Ovary (tissue), 9 donors: Measurements from ENCODE around the gene NEUROD6. TPM values are rescaled to one million over a fixed set of nuclear protein-coding genes. Genes with fewer than 3 reads are reported as not detected.

Experiments used
- DNase-seq, 5 donors: peaks; one replicate each; pipeline ENCODE4 v3.0.0-alpha.2; 2019 to 2020
- H3K27ac ChIP-seq, 2 donors: fragments of 200-600 bp; one replicate each; pipeline versions ENCODE4 v1.5.1 to v1.8.0; 2019 to 2022
- H3K27me3 ChIP-seq: fragments of 200-600 bp; one replicate; pipeline ENCODE4 v1.8.0; 2022
- H3K36me3 ChIP-seq: fragments of 200-600 bp; sonication (generic); one replicate; pipeline ENCODE4 v1.5.1; 2019
- H3K4me1 ChIP-seq: one replicate; pipeline ENCODE4 v1.8.1; 2013; ENCODE audit warnings: mild to moderate bottlenecking, moderate library complexity; ENCODE audit not compliant: insufficient read depth
- H3K4me3 ChIP-seq: fragments of 200-600 bp; sonication (generic); one replicate; pipeline ENCODE4 v1.5.1; 2017
- H3K9me3 ChIP-seq, 2 donors: fragments of 200-600 bp in 1 of 2; sonication (generic) in 1 of 2; one replicate each; pipeline versions ENCODE4 v1.5.1 to v1.8.1; 2013 to 2019; ENCODE audit warnings: mild to moderate bottlenecking in 1 of 2, moderate library complexity in 1 of 2
- EP300 ChIP-seq: sonication (generic); formaldehyde crosslinking; IDR thresholded peaks from one replicate; pipeline ENCODE4 v1.6.1; 2017; ENCODE audit warnings: antibody characterized with exemption
- POLR2A ChIP-seq: fragments of 450-650 bp; IDR thresholded peaks from one replicate; pipeline ENCODE4 v1.6.1; 2017; ENCODE audit warnings: antibody characterized with exemption, mild to moderate bottlenecking, moderate library complexity
- WGBS, 3 donors: extraction: QIAGEN DNeasy Blood & Tissue Kit in 1 of 3; methylation state at CpG; one replicate each; pipeline versions ENCODE4 v1.1.5 to v1.1.7; 2013 to 2017; 5-methylcytosine and 5-hydroxymethylcytosine counted together
- intact Hi-C, 4 donors: fragments of 100-400 bp; cut with DNase I; formaldehyde crosslinking; loops; one replicate each; pipeline versions ENCODE4 v1.11.0 to v1.15.1; 2022 to 2023
- polyA plus RNA-seq, 2 donors: library from polyadenylated mRNA; stranded (reverse); fragments of 200-250 nt in 1 of 2; fragments of 350-450 nt in 1 of 2; fragmentation: Illumina TruSeq in 1 of 2; extraction: RNeasy Lipid Tissue Mini Kit (QIAGEN cat#74804) in 1 of 2; gene quantifications; one replicate each; pipeline ENCODE4 v1.2.3, GENCODE V29; 2013 to 2014
- total RNA-seq, 7 donors: library from RNA; depleted of rRNA in 2 of 7; stranded (reverse); fragments of >200 nt in 2 of 7; fragmentation: NEBNext Ultra II Directional in 3 of 7; extraction: Animal tissue kit (Norgen Biotek cat#: 25700) in 3 of 7; gene quantifications; one replicate each; pipeline versions ENCODE4 v1.1.0 to v1.2.4, GENCODE V29; 2016 to 2023
- TF ChIP-seq, protein P1 (sequence below), 3 donors: fragments of 450-650 bp in 2 of 3; fragments of 200-600 bp in 1 of 3; IDR thresholded peaks; one replicate each; pipeline versions ENCODE4 v1.5.1 to v1.8.0; 2016 to 2022; ENCODE audit warnings: antibody characterized with exemption in 3 of 3, mild to moderate bottlenecking in 1 of 3
- donor health status: DM: no; HTN: no; CAD: no; lungs with moderate emphysema.
- donor health status: DM: no; HTN: no; CAD: no.
- donor health status: Bipolar disorder and iron deficiency.
- donor health status: DM: yes; HTN: yes; CAD: no.
- donor health status: DM: no; HTN: no; CAD: no.
- donor health status: DM: yes; HTN: yes; CAD: no.

NEUROD6 gene
- total and polyA plus RNA-seq, 9 donors, result not detected

DNA sequence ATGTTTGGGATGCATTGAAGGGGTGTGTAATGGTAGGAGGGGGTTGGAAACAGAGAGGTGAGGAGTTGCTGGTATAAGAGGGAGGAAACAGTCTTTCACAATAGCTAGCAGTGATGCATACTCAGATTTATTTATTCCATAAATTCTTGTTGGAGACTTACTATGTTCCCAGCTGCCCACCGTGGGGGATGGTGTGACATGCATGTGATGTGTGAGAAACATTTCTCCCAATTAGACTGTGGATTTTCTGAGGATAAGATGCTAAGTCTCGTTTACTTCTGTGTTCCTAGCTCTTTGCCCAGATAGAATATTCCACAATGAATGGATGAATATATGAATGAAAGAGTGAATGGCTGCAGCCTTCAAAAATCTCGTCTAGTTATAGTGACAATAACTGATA lies 23.0 kb upstream of the NEUROD6 start:
- Histone ChIP-seq H3K4me3 (no peak overlapping the region), H3K36me3 (no peaks in the 10 kb centered on the region), H3K4me1 (no peaks in the 10 kb centered on the region), H3K27ac (no peak overlapping the region), H3K27me3 (no peaks in the 10 kb centered on the region), H3K9me3 (no peaks in the 10 kb centered on the region)
- WGBS, 3 donors, result 33 to 46% (median 46%) methylated on average over 3 of the region's 3 CpGs
- intact Hi-C loops, result loop anchor here in 1 of 4 donors (2.0 kb wide), 1 partner anchor 191 kb away; no protein-coding TSS in a partner anchor
- TF ChIP-seq POLR2A, result no peak
- no peak for DNase-seq

DNA sequence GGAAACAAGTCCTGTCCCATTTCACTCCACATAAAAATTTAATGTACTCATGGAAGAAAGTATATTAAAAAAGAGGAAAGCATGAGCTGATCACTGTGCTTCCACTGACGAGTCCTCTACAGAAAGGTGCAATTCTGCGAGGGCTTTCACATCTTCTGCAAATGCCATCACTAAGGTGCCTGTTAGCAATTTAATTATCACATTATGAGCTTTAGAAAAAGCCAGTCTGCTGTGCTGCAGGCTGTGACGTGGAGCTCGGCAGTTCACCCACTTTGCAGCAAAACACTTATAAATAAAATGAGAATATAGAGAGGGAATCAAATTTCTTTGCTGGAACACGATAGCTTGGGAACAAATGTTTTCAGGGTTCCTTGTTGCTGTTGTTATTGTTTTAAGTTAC lies 22.5 kb upstream of the NEUROD6 start:
- H3K27ac ChIP-seq, result no peak overlapping the region
- intact Hi-C loops, result loop anchor here in 1 of 4 donors (2.0 kb wide), 1 partner anchor 190 kb away; no protein-coding TSS in a partner anchor
- H3K4me1 ChIP-seq, result no peaks in the 10 kb centered on the region
- no peaks in the 10 kb centered on the region for H3K36me3 ChIP-seq
- 20 to 32% (median 26%) methylated on average over 5 of the region's 5 CpGs for WGBS, 3 donors
- H3K4me3 ChIP-seq, result no peak overlapping the region
- no peak for TF ChIP-seq POLR2A
- TF ChIP-seq EP300, result no peak
- TF ChIP-seq, protein P1, sequence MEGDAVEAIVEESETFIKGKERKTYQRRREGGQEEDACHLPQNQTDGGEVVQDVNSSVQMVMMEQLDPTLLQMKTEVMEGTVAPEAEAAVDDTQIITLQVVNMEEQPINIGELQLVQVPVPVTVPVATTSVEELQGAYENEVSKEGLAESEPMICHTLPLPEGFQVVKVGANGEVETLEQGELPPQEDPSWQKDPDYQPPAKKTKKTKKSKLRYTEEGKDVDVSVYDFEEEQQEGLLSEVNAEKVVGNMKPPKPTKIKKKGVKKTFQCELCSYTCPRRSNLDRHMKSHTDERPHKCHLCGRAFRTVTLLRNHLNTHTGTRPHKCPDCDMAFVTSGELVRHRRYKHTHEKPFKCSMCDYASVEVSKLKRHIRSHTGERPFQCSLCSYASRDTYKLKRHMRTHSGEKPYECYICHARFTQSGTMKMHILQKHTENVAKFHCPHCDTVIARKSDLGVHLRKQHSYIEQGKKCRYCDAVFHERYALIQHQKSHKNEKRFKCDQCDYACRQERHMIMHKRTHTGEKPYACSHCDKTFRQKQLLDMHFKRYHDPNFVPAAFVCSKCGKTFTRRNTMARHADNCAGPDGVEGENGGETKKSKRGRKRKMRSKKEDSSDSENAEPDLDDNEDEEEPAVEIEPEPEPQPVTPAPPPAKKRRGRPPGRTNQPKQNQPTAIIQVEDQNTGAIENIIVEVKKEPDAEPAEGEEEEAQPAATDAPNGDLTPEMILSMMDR (IDR thresholded peaks at IDR 0.05), result no peak
- no peaks in the 10 kb centered on the region for H3K9me3 ChIP-seq
- no peaks in the 10 kb centered on the region for H3K27me3 ChIP-seq
- no peak for DNase-seq

DNA sequence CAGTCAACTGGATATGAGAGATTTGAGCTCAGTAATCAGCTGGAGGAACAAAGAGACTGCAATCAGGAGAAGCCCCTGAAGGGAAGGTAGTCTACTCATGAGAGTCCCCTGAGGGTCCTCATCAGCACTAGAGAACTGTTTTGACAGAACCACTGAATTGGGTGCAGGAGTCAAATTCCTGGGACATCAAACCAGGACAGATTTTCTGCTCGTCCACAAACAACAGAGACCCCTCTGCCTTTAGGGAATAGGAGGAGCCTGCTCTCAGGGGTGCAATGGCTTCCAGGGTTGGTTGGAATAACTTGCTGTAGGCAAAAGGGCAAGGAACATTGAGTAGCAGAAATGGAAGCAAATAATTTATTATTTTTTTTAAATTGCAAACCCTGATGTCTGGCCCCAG lies 21.9 kb upstream of the NEUROD6 start:
- intact Hi-C loops, result loop anchor here in 1 of 4 donors (2.0 kb wide), 1 partner anchor 190 kb away; no protein-coding TSS in a partner anchor
- no peaks in the 10 kb centered on the region for H3K36me3 ChIP-seq
- 20 to 50% (median 40%) methylated on average over 1 of the region's 1 CpG for WGBS, 3 donors
- H3K4me1 ChIP-seq, result no peaks in the 10 kb centered on the region
- no peak overlapping the region for H3K27ac ChIP-seq
- no peak for DNase-seq
- no peaks in the 10 kb centered on the region for H3K27me3 ChIP-seq
- TF ChIP-seq, protein P1 (IDR thresholded peaks at IDR 0.05), result no peak
- TF ChIP-seq POLR2A, result no peak
- TF ChIP-seq EP300, result no peak
- no peak overlapping the region for H3K4me3 ChIP-seq
- H3K9me3 ChIP-seq, result no peaks in the 10 kb centered on the region

DNA sequence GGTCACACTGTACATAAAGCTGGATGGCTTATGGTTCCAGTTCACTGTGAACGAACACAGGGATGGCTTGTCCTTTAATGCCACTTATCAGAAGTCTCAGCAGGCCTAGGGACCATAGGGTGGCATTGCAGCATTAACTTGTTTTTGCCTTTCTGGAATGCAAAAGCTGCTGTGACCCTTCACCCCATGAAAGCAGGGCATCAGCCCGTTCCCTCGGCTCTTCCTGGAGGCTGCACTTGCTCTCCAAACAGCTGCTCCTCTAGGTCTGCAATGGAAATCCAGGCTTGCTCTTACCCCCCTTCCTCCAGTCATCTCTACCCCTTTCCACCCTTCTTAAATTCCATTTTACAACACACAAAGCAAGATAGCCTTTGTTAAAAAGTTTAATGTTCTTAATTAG lies 17.9 kb upstream of the NEUROD6 start:
- intact Hi-C loops, result no loop called here
- Histone ChIP-seq H3K4me3 (no peak overlapping the region), H3K36me3 (no peaks in the 10 kb centered on the region), H3K9me3 (no peaks in the 10 kb centered on the region), H3K27ac (no peak overlapping the region), H3K4me1 (no peaks in the 10 kb centered on the region), H3K27me3 (no peaks in the 10 kb centered on the region)
- WGBS, 3 donors, result 29 to 34% (median 31%) methylated on average over 3 of the region's 3 CpGs
- DNase-seq, result no peak
- TF ChIP-seq, protein P1 (IDR thresholded peaks at IDR 0.05), result no peak
- TF ChIP-seq POLR2A, result no peak
- no peak for TF ChIP-seq EP300

DNA sequence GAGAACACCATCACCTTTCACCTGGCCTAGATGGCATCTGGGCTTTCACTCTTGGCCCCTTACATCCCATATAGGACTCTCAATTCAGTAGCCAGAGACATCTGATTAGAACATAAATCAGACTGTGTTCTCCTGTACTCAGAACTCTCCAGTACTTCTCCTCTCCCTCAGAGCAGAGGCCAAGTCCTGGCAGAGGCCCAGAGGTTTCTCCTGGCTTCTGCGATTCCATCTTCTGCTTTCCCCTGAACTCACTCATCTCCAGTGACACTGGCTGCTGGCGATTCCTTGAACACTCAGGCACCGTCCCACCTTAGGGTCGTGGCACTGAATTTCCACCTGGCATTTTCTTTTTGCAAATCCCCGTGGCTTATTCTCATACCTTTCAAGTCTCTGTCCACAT lies 4.9 kb upstream of the NEUROD6 start:
- TF ChIP-seq EP300 (no peak), POLR2A (no peak)
- TF ChIP-seq, protein P1 (IDR thresholded peaks at IDR 0.05), result no peak
- no peaks in the 10 kb centered on the region for H3K4me1 ChIP-seq
- no peaks in the 10 kb centered on the region for H3K9me3 ChIP-seq
- H3K36me3 ChIP-seq, result no peaks in the 10 kb centered on the region
- H3K27me3 ChIP-seq, result no peaks in the 10 kb centered on the region
- H3K4me3 ChIP-seq, result no peak overlapping the region
- no peak for DNase-seq
- WGBS, 3 donors, result 57 to 66% (median 63%) methylated on average over 5 of the region's 5 CpGs
- intact Hi-C loops, result no loop called here
- no peak overlapping the region for H3K27ac ChIP-seq
